Neutrophil (primary cell): ENCODE data around the gene MAOB.

Experiments used
- H3K27ac ChIP-seq: fragments of 200-600 bp; sonication (generic); 2 replicates; pipeline ENCODE4 v1.5.1; 2016; ENCODE audit warnings: mild to moderate bottlenecking, moderate library complexity
- H3K27me3 ChIP-seq: fragments of 200-600 bp; sonication (generic); 2 replicates; pipeline ENCODE4 v1.6.0; 2016; ENCODE audit warnings: mild to moderate bottlenecking
- H3K36me3 ChIP-seq: fragments of 200-600 bp; sonication (generic); 2 replicates; pipeline ENCODE4 v1.5.1; 2017
- H3K4me1 ChIP-seq, 2 experiments: fragments of 200-600 bp in 1 of 2; sonication (generic) in 1 of 2; 1 replicate in 1 of 2; 2 replicates in 1 of 2; pipeline versions ENCODE4 v1.5.1 to v1.6.1; 2013 to 2016; ENCODE audit warnings: low read depth in 1 of 2, low read length in 1 of 2, mild to moderate bottlenecking in 1 of 2, moderate library complexity in 1 of 2; ENCODE audit not compliant: control insufficient read depth in 1 of 2, insufficient read depth in 1 of 2
- H3K4me3 ChIP-seq, 2 experiments: fragments of 200-600 bp in 1 of 2; sonication (generic) in 1 of 2; 1 replicate in 1 of 2; 2 replicates in 1 of 2; pipeline ENCODE4 v1.5.1; 2013 to 2016; ENCODE audit warnings: low read depth in 1 of 2, low read length in 1 of 2, mild to moderate bottlenecking in 1 of 2, moderate library complexity in 1 of 2
- H3K9me3 ChIP-seq: fragments of 200-600 bp; sonication (generic); 2 replicates; pipeline ENCODE4 v1.5.1; 2016
- CTCF ChIP-seq: fragments of 200-600 bp; sonication (generic); IDR thresholded peaks from 2 replicates; pipeline ENCODE4 v1.5.1; 2016; ENCODE audit warnings: antibody characterized with exemption

Gene MAOB

GRCh38 chrX:43880425-43880824, 1.8 kb downstream of the MAOB start:
- H3K27me3 ChIP-seq: peaks cover 33% of the 10 kb centered on the region
- H3K27ac ChIP-seq: no peak overlapping the region
- H3K4me1 ChIP-seq: no peaks in the 10 kb centered on the region
- TF ChIP-seq CTCF: no peak
- no peaks in the 10 kb centered on the region for H3K36me3 ChIP-seq
- no peak overlapping the region for H3K4me3 ChIP-seq
- no peaks in the 10 kb centered on the region for H3K9me3 ChIP-seq

- Histone ChIP-seq H3K36me3 (no peaks in the 10 kb centered on the region), H3K4me1 (no peaks in the 10 kb centered on the region), H3K27me3 (peaks cover 33% of the 10 kb centered on the region), H3K27ac (no peak overlapping the region), H3K4me3 (no peak overlapping the region), H3K9me3 (no peaks in the 10 kb centered on the region)
- TF ChIP-seq CTCF: no peak
These were observed 3.2 kb downstream of the MAOB start for GRCh38 chrX:43878906-43879526.

GRCh38 chrX:43876680-43877079, 5.6 kb downstream of the MAOB start:
- no peak for TF ChIP-seq CTCF
- no peak overlapping the region for H3K4me3 ChIP-seq
- no peaks in the 10 kb centered on the region for H3K4me1 ChIP-seq
- H3K9me3 ChIP-seq: no peaks in the 10 kb centered on the region
- H3K27me3 ChIP-seq: peaks cover 9% of the 10 kb centered on the region
- no peak overlapping the region for H3K27ac ChIP-seq
- no peaks in the 10 kb centered on the region for H3K36me3 ChIP-seq

GRCh38 chrX:43870758-43871419, 11.4 kb downstream of the MAOB start:
- Histone ChIP-seq H3K27ac (no peak overlapping the region), H3K36me3 (no peaks in the 10 kb centered on the region), H3K9me3 (no peaks in the 10 kb centered on the region), H3K27me3 (no peaks in the 10 kb centered on the region), H3K4me3 (no peak overlapping the region), H3K4me1 (no peaks in the 10 kb centered on the region)
- TF ChIP-seq CTCF: no peak

- Histone ChIP-seq H3K27me3 (no peaks in the 10 kb centered on the region), H3K9me3 (no peaks in the 10 kb centered on the region), H3K36me3 (no peaks in the 10 kb centered on the region), H3K27ac (no peak overlapping the region), H3K4me1 (no peaks in the 10 kb centered on the region), H3K4me3 (no peak overlapping the region)
- TF ChIP-seq CTCF: no peak
These were observed 12.2 kb downstream of the MAOB start for GRCh38 chrX:43870011-43870410.
